H1 (cell line): ENCODE results near the gene BARHL1. TPM values are rescaled to one million over a fixed set of nuclear protein-coding genes. Genes with fewer than 3 reads are reported as not detected.

Experiments
- CTCF ChIA-PET: fragments of 300-600 bp; sonication (Branson Sonifier 250); formaldehyde crosslinking; loops from one replicate; lab custom pipeline; 2021; ENCODE audit not compliant: partially characterized antibody; lab: Charles Lee
- POLR2A ChIA-PET: fragments of 300-600 bp; sonication (Branson Sonifier 250); formaldehyde crosslinking; loops from one replicate; lab custom pipeline; 2021; ENCODE audit warnings: inconsistent platforms; ENCODE audit not compliant: partially characterized antibody; lab: Charles Lee
- DNase-seq, 2 experiments: peaks; one replicate each; pipeline versions ENCODE4 v3.0.0 to v3.0.0-alpha.2; 2010 to 2022; ENCODE audit warnings: low spot score in 2 of 2, low read depth in 1 of 2, mixed read lengths in 1 of 2
- FAIRE-seq: peaks from 2 replicates; lab custom pipeline; 2011; peaks lifted over from hg19 to GRCh38; lab: Jason Lieb, UNC
- H2AFZ ChIP-seq: 2 replicates; pipeline ENCODE4 v1.8.1; 2012; ENCODE audit warnings: low read length, inconsistent platforms
- H2AK5ac ChIP-seq: 2 replicates; pipeline ENCODE4 v1.6.1; 2013; ENCODE audit warnings: low read depth, low read length
- H2BK120ac ChIP-seq: replicated peaks from 2 replicates; pipeline ENCODE3; 2013; ENCODE audit warnings: low read depth, low read length, inconsistent platforms
- H2BK12ac ChIP-seq: 2 replicates; pipeline ENCODE4 v1.6.1; 2013; ENCODE audit warnings: low read depth, low read length
- H2BK15ac ChIP-seq: 2 replicates; pipeline ENCODE4 v1.6.1; 2013; ENCODE audit warnings: low read length
- H2BK20ac ChIP-seq: 2 replicates; pipeline ENCODE4 v1.6.1; 2013; ENCODE audit warnings: low read length
- H2BK5ac ChIP-seq: 2 replicates; pipeline ENCODE4 v1.6.1; 2013; ENCODE audit warnings: low read depth, low read length
- H3K14ac ChIP-seq: 2 replicates; pipeline ENCODE4 v1.6.1; 2013; ENCODE audit warnings: inconsistent platforms; ENCODE audit not compliant: insufficient read length
- H3K18ac ChIP-seq: 2 replicates; pipeline ENCODE4 v1.6.1; 2013; ENCODE audit warnings: low read length; ENCODE audit errors: extremely low read depth
- H3K23ac ChIP-seq: 2 replicates; pipeline ENCODE4 v1.6.1; 2013; ENCODE audit warnings: inconsistent platforms; ENCODE audit not compliant: insufficient read length
- H3K23me2 ChIP-seq: 2 replicates; pipeline ENCODE4 v1.6.1; 2013; ENCODE audit warnings: low read depth, low read length
- H3K27ac ChIP-seq: 2 replicates; pipeline ENCODE4 v1.6.1; 2011; ENCODE audit warnings: low read depth, low read length, inconsistent platforms
- H3K27me3 ChIP-seq, 4 experiments: replicated peaks in 1 of 4; 1 replicate in 1 of 4; 2 replicates in 3 of 4; pipeline versions ENCODE4 v1.6.1 to v1.8.1; 2011 to 2013; ENCODE audit warnings: low read length in 3 of 4, mild to moderate bottlenecking in 3 of 4, inconsistent platforms in 2 of 4, mixed read lengths in 2 of 4, moderate library complexity in 1 of 4; ENCODE audit not compliant: control insufficient read depth in 3 of 4, insufficient read depth in 3 of 4; ENCODE audit errors: extremely low read depth in 1 of 4
- H3K36me3 ChIP-seq, 4 experiments: 2 replicates each; pipeline versions ENCODE4 v1.6.1 to v1.8.1; 2011 to 2013; ENCODE audit warnings: mild to moderate bottlenecking in 4 of 4, low read length in 3 of 4, moderate library complexity in 2 of 4, control low read depth in 1 of 4, inconsistent platforms in 1 of 4; ENCODE audit not compliant: insufficient read depth in 4 of 4, control insufficient read depth in 2 of 4
- H3K4ac ChIP-seq: replicated peaks from 2 replicates; pipeline ENCODE3; 2013; ENCODE audit warnings: low read length, low read depth, mixed read lengths, inconsistent platforms; ENCODE audit not compliant: insufficient read length
- H3K4me1 ChIP-seq, 4 experiments: replicated peaks in 1 of 4; 1 replicate in 1 of 4; 2 replicates in 3 of 4; pipeline versions ENCODE4 v1.6.1 to v1.8.1; 2011 to 2013; ENCODE audit warnings: low read length in 3 of 4, inconsistent platforms in 2 of 4, mixed read lengths in 1 of 4; ENCODE audit not compliant: insufficient read depth in 4 of 4, control insufficient read depth in 3 of 4
- H3K4me2 ChIP-seq, 2 experiments: 2 replicates each; pipeline versions ENCODE4 v1.6.1 to v1.8.1; 2011 to 2013; ENCODE audit warnings: low read depth in 2 of 2, low read length in 2 of 2, control low read depth in 1 of 2, inconsistent platforms in 1 of 2, mild to moderate bottlenecking in 1 of 2; ENCODE audit not compliant: insufficient read depth in 1 of 2
- H3K4me3 ChIP-seq, 4 experiments: fragments of 200-600, 300-600 bp in 1 of 4; sonication (generic), shearing (Covaris generic), sonication (Bioruptor Twin) in 1 of 4; 2 replicates each; pipeline versions ENCODE4 v1.5.1 to v1.8.1; 2011 to 2016; ENCODE audit warnings: low read length in 4 of 4, low read depth in 3 of 4, control low read depth in 2 of 4, inconsistent platforms in 2 of 4, mild to moderate bottlenecking in 2 of 4, mixed read lengths in 1 of 4, moderate library complexity in 1 of 4; ENCODE audit not compliant: insufficient read depth in 2 of 4; ENCODE audit errors: extremely low read depth in 1 of 4
- H3K56ac ChIP-seq: replicated peaks from 2 replicates; pipeline ENCODE3; 2013; ENCODE audit warnings: low read depth, mild to moderate bottlenecking, mixed read lengths, low read length, inconsistent platforms; ENCODE audit not compliant: insufficient read length
- H3K79me1 ChIP-seq: 2 replicates; pipeline ENCODE4 v1.6.1; 2013; ENCODE audit warnings: low read depth, low read length, control low read depth
- H3K79me2 ChIP-seq, 2 experiments: 2 replicates each; pipeline versions ENCODE4 v1.6.1 to v1.8.1; 2012 to 2013; ENCODE audit warnings: low read length in 2 of 2, mild to moderate bottlenecking in 2 of 2, inconsistent platforms in 1 of 2; ENCODE audit not compliant: insufficient read depth in 2 of 2, control insufficient read depth in 1 of 2
- H3K9ac ChIP-seq, 4 experiments: replicated peaks in 1 of 4; 1 replicate in 1 of 4; 2 replicates in 3 of 4; pipeline versions ENCODE4 v1.6.1 to v1.8.1; 2011 to 2013; ENCODE audit warnings: low read depth in 3 of 4, low read length in 3 of 4, control low read depth in 2 of 4, mild to moderate bottlenecking in 2 of 4, moderate library complexity in 2 of 4, inconsistent platforms in 1 of 4; ENCODE audit errors: extremely low read depth in 1 of 4
- H3K9me3 ChIP-seq, 2 experiments: 2 replicates each; pipeline versions ENCODE4 v1.6.1 to v1.8.1; 2012 to 2013; ENCODE audit warnings: mild to moderate bottlenecking in 2 of 2, moderate library complexity in 2 of 2, control low read depth in 1 of 2, inconsistent platforms in 1 of 2, low read depth in 1 of 2, low read length in 1 of 2, mixed read lengths in 1 of 2; ENCODE audit not compliant: insufficient read depth in 2 of 2
- H4K20me1 ChIP-seq, 2 experiments: replicated peaks in 1 of 2; 2 replicates each; pipeline versions ENCODE3 to v1.8.1; 2011 to 2013; ENCODE audit warnings: inconsistent platforms in 2 of 2, low read length in 2 of 2, mild to moderate bottlenecking in 1 of 2; ENCODE audit not compliant: insufficient read depth in 2 of 2, control insufficient read depth in 1 of 2
- H4K5ac ChIP-seq: 2 replicates; pipeline ENCODE4 v1.6.1; 2013; ENCODE audit warnings: low read length, low read depth, mixed read lengths, inconsistent platforms; ENCODE audit not compliant: insufficient read length
- H4K8ac ChIP-seq: 2 replicates; pipeline ENCODE4 v1.8.0; 2013; ENCODE audit warnings: mild to moderate bottlenecking, moderate library complexity, low read length, inconsistent platforms; ENCODE audit not compliant: insufficient read depth; ENCODE audit errors: extremely low read depth
- H4K91ac ChIP-seq: replicated peaks from 2 replicates; pipeline ENCODE3; 2013; ENCODE audit warnings: low read length, mixed read lengths, inconsistent platforms; ENCODE audit not compliant: insufficient read length
- BRCA1 ChIP-seq: IDR thresholded peaks from 2 replicates; pipeline ENCODE4 v1.6.1; 2012; ENCODE audit warnings: low read depth, low read length, improper control_type of control experiment
- CBX8 ChIP-seq: fragments of 300-800, 300-1000 bp; sonication (generic); IDR thresholded peaks from 2 replicates; pipeline ENCODE4 v1.7.1; 2016; ENCODE audit warnings: low read depth, low read length, borderline replicate concordance
- CTBP2 ChIP-seq: IDR thresholded peaks from 2 replicates; pipeline ENCODE4 v1.7.0; 2011; ENCODE audit warnings: borderline replicate concordance, mild to moderate bottlenecking, moderate library complexity, mixed read lengths, low read length; ENCODE audit not compliant: insufficient read depth, insufficient read length
- EGR1 ChIP-seq: IDR thresholded peaks from 2 replicates; pipeline ENCODE4 v1.6.1; 2011; ENCODE audit warnings: low read depth, low read length, borderline replicate concordance
- HDAC6 ChIP-seq: IDR thresholded peaks from one replicate; pipeline ENCODE4 v1.7.1; 2012; ENCODE audit warnings: low read depth, mild to moderate bottlenecking, inconsistent platforms, low read length, moderate library complexity
- NANOG ChIP-seq: IDR thresholded peaks from 2 replicates; pipeline ENCODE4 v1.6.1; 2011; ENCODE audit warnings: low read length, low read depth, mild to moderate bottlenecking, inconsistent platforms; ENCODE audit not compliant: insufficient read depth, poor library complexity, severe bottlenecking
- NRF1 ChIP-seq: IDR thresholded peaks from 2 replicates; pipeline ENCODE4 v1.6.1; 2011; ENCODE audit warnings: mild to moderate bottlenecking, low read depth, low read length, improper control_type of control experiment
- RAD21 ChIP-seq, 2 experiments: IDR thresholded peaks in 1 of 2; conservative IDR thresholded peaks in 1 of 2; 2 replicates each; pipeline ENCODE4 v1.6.1; 2011; ENCODE audit warnings: low read depth in 2 of 2, low read length in 2 of 2, improper control_type of control experiment in 1 of 2, inconsistent platforms in 1 of 2, mild to moderate bottlenecking in 1 of 2, moderate library complexity in 1 of 2
- SP1 ChIP-seq: IDR thresholded peaks from 2 replicates; pipeline ENCODE4 v1.6.1; 2011; ENCODE audit warnings: low read depth, low read length
- TAF1 ChIP-seq: IDR thresholded peaks from 2 replicates; pipeline ENCODE4 v1.6.1; 2011; ENCODE audit warnings: mild to moderate bottlenecking, low read depth, low read length
- YY1 ChIP-seq: IDR thresholded peaks from 2 replicates; pipeline ENCODE4 v1.6.1; 2011; ENCODE audit warnings: low read depth, mild to moderate bottlenecking, low read length
- WGBS, 2 experiments: shearing (Covaris generic) in 1 of 2; methylation state at CpG; one replicate each; pipeline versions ENCODE4 v1.1.6 to v1.1.7; 2013 to 2015; ENCODE audit warnings: low lambda C conversion rate in 2 of 2, mixed read lengths in 2 of 2, inconsistent platforms in 1 of 2, low coverage in 1 of 2, missing lambda C conversion rate in 1 of 2; ENCODE audit not compliant: insufficient replicate concordance in 2 of 2, insufficient coverage in 1 of 2, insufficient read length in 1 of 2; ENCODE audit errors: extremely low coverage in 1 of 2, missing lambda C conversion rate in 1 of 2; 5-methylcytosine and 5-hydroxymethylcytosine counted together
- polyA plus RNA-seq, 7 experiments: library from polyadenylated mRNA; depleted of rRNA in 3 of 7; stranded (reverse) in 5 of 7; unstranded in 2 of 7; fragments of >200 nt in 5 of 7; fragments of 200-250 nt in 2 of 7; gene quantifications; 1 replicate in 5 of 7; 2 replicates in 1 of 7; 4 replicates in 1 of 7; pipeline versions ENCODE4 v1.2.1 to v1.2.3, GENCODE V29; 2011 to 2013; ENCODE audit warnings: missing spikeins in 2 of 7, mixed read lengths in 2 of 7
- total RNA-seq: library from RNA; stranded (reverse); fragmentation: NEBNext Ultra II Directional; extraction: Animal tissue kit (Norgen Biotek cat#: 25700); gene quantifications from 2 replicates; pipeline ENCODE4 v1.2.1, GENCODE V29; 2021

The BARHL1 gene
- total and polyA plus RNA-seq, 2 of the 8 experiments (the other 6 are each of a cell fraction or from before 2014, with no cell fraction given): not detected

DNA sequence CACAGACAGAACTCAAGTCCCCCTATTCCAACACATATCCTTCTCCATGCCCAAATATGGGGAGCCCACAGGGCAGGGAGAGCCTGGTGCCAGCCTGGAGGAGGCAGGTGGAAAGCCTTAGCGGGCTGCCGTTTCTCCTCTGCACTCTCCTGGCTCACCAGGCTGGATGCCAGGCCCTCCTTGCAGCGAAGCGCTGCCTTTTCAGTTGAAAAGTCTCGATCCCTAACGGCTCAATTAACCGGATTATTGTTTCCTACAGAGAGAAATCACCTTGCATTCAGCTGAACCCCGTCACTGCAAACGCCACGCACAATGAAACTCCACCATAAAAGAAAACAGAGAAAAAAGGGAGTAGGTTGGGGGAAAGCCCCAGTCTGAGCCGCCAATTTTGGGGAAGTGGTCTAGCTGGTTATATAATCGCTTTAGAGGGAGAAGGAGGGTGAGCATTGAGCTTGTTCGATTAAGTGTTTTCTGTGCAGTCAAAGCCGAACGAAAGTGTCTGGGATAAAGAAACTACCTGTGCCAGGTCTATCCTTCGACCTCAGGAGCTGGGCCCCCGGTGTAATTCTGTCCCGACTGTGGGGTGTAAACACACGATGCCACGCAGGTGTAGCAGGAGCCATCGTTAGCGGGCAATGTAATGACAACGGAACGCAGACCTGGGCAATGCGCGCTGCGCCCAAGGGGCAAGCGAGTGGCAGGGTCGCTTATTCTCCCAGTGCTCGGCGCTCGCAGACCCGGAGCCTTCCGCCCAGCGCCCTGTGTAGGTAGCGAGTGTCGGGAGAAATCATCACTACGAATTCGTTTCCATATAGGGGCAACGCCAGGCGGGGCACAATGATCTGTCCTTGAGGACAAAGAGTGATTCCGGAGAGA is 3.8 kb downstream of the BARHL1 start:
- Histone ChIP-seq H3K23ac (no peak overlapping the region), H3K4ac (no peak overlapping the region), H2AK5ac (0 out of 2 replicates have a peak overlapping the region, but pooled peaks have one; percentile 33), H2BK5ac (no peak overlapping the region), H3K9me3 (no peaks in the 10 kb centered on the region), H3K4me3 (peak overlapping the region; percentile 5 to 65 (median 12); a peak in 4 of 8 replicates), H2BK20ac (peak overlapping the region; percentile 80), H3K79me2 (no peaks in the 10 kb centered on the region), H4K8ac (no peak overlapping the region), H2AFZ (0 out of 2 replicates have a peak overlapping the region, but pooled peaks have one; percentile 18), H2BK120ac (no peak overlapping the region), H3K27ac (no peak overlapping the region), H4K5ac (no peak overlapping the region), H3K18ac (peak overlapping the region; percentile 71; the same call in 1 of the 2 replicates), H2BK15ac (no peak overlapping the region), H3K79me1 (no peaks in the 10 kb centered on the region), H3K4me2 (peak overlapping the region; percentile 64 to 89), H3K27me3 (peaks cover 81 to 99% (median 94%) of the 10 kb centered on the region in 4 experiments), H4K20me1 (peaks cover 2 to 32% of the 10 kb centered on the region in 2 experiments), H3K56ac (no peak overlapping the region), H4K91ac (no peak overlapping the region), H3K23me2 (peaks cover 13% of the 10 kb centered on the region), H3K36me3 (peaks cover 0 to 4% (median 0%) of the 10 kb centered on the region in 4 experiments; a peak in 1 of 8 replicates), H3K9ac (no peak overlapping the region), H3K14ac (no peak overlapping the region), H2BK12ac (peak overlapping the region; percentile 92; the same call in 1 of the 2 replicates), H3K4me1 (peaks cover 0 to 74% (median 46%) of the 10 kb centered on the region in 4 experiments; a peak in 6 of 7 replicates)
- CTCF ChIA-PET: interaction anchor here (0.5 to 1.2 kb wide), 3 partner anchors 8 to 132 kb away, joined by 3 to 4 read pairs (median 3); no protein-coding TSS in a partner anchor
- no peak for FAIRE-seq
- whole genome bisulfite sequencing, 2 experiments: 4% methylated on average over 42 of the region's 42 CpGs; no CpG with 5 or more reads in 1 of the 2 experiments
- DNase-seq: no peak
- POLR2A ChIA-PET: interaction anchor here (1.1 kb wide), 1 partner anchor 176 kb away, joined by 3 read pairs; the partner anchor contains the start of gene CFAP77
- TF ChIP-seq SP1: no peak
- no peak for TF ChIP-seq EGR1
- TF ChIP-seq CBX8: peak; percentile 91
- no peak for TF ChIP-seq TAF1
- TF ChIP-seq HDAC6: no peak
- no peak for TF ChIP-seq BRCA1
- TF ChIP-seq RAD21 (IDR thresholded peaks at IDR 0.05 in 1 of 2, conservative IDR thresholded peaks at IDR 0.05 in 1 of 2; ENCODE audit: low read depth in 2 of 2, low read length in 2 of 2): no peak
- no peak for TF ChIP-seq NANOG
- TF ChIP-seq NRF1: no peak
- TF ChIP-seq CTBP2: peak; percentile 91
- no peak for TF ChIP-seq YY1
